ENCODE measurements around the gene EMC10.

GRCh38 chr19:50482916-50483315 lies 6.6 kb downstream of the EMC10 start:
- TF ChIP-seq EP300 (IDR thresholded peaks at IDR 0.05; ENCODE audit: borderline replicate concordance in 1 of 2, low read depth in 1 of 2, low read length in 1 of 2): no peak
- TF ChIP-seq GABPA (IDR thresholded peaks at IDR 0.05; ENCODE audit: low read depth): no peak
- no peak for TF ChIP-seq MXI1 (IDR thresholded peaks at IDR 0.05; ENCODE audit: low read depth, low read length)
- no peak for TF ChIP-seq POLR2AphosphoS5 (IDR thresholded peaks at IDR 0.05; ENCODE audit: low read depth, low read length)
- no peak for TF ChIP-seq ZBTB33 (IDR thresholded peaks at IDR 0.05; ENCODE audit: borderline replicate concordance, low read depth)

Data from SK-N-SH (cell line).